Measurements from ENCODE around the gene TTN.
"Not testable (repeated sequence)": the region's sequence is repeated elsewhere in the genome, so short reads cannot be mapped to it uniquely, and the experiment has no call there.

Gene TTN

DNA sequence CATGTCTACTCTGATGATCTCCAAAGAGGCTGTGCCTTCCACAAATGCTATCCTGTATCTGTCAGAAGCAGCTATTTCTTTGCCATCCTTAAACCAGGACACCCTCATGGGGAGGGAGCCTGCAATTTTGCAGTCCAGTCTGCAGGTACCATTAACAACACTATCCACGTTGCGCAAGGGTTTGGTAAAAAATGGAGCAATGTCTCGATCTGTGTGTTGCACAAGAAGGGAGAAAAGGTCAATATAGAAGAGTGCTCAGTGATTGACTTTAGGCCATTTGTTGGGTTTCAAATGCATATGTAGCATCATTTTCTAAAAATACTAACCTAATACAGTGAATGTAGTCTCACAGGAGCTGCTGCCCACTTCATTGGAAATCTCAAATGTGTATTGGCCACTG, 74.3 kb downstream of the TTN start:
- no peak for DNase-seq

DNA sequence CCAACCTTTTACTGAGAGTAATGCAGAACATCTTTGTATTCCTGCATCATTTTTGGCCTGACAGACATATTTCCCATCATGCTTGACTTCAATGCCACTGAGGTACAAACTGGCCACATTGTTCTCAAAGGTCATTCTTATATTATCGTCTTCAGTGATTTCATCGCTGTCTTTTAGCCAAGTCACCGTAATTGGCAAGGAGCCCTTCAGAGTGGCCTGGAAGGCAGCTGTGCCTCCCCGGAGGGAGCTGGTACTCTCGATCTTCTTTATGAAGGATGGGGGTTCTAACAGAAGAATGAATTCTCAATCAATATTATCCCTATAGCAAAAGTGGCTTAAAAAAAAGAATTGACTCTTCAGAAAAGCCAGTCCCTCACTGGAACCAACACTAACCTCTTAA, 75.9 kb downstream of the TTN start:
- no peak for DNase-seq

DNA sequence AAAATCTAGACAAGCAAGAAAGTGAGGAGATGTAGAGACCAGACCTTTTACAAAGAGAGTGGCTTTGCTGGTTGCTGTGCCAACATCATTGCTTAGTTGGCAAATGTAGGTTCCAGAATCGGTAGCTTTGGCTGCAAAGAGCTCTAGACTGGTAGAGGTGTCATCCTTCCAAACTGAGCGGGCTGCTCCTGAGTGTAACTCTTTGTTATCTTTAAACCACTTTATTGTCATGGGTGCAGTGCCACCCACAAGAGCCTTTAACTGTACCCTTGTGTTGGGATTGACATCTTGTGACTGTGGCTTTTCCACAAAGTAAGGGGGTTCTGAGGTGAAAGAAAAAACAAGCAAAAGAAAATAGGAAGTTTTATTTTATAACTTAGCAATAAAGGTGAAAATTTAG, 77.2 kb downstream of the TTN start:
- no peak for DNase-seq

DNA sequence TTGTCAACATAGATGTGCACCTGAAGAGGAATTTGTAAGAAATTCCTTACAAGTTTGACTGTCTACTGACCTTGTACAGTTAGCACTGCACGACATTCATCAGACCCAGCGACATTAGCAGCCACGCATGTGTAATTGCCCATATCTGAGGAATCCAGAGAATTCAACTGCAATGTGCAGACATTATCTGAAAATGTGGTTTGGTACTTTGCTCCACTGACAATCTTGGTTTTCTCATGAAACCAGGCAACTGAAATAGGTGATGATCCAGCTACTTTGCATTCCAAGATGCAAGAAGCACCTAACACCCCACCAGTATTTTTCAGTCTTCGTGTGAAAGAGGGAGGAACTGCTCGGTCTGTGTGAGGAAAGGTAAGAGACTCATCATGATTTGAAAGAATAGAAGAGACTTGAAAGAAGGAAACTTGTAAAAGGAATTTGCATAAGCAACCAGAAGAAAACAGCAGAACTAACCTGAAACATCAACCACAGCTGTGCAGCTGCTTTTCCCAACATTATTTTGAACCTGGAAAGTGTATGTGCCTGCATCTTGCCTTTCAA, 83.4 kb downstream of the TTN start:
- no peak for DNase-seq

DNA sequence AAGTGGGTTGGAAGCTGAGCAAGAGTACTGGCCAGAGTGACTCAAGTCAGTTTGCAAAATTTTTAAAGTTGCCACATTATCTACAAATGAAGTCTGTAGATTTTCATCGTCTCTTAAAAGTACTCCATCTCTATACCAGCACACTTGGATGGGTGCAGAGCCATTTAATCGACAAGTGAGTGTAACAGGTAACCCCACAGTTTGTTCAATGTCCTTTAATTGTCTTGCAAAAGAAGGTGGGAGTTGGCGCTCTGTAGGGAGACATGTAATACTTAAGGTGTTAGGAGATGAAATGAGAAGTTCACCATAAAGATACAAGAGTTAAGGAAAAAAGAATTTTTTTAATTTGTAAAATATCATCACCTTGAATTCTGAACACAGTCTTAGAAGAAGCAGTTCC, 84.9 kb downstream of the TTN start:
- DNase-seq: no peak

DNA sequence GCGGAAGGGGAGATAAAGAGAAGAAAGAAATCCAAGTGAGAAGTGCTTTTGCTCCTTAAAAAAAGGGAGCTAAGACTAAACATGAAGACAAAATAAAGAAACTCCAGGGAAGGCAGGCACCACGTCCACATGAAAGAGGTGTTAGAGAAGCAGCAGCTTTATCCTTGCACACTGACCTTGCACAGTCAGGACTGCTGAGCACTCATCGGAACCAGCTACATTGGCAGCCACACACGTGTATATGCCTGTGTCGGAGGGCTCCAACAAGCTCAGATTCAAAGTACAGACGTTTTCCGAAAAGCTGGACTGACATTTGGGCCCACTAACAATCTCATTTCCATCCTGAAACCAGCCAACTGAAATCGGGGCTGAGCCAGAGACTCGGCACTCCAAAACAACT, 88.2 kb downstream of the TTN start:
- no peak for DNase-seq

DNA sequence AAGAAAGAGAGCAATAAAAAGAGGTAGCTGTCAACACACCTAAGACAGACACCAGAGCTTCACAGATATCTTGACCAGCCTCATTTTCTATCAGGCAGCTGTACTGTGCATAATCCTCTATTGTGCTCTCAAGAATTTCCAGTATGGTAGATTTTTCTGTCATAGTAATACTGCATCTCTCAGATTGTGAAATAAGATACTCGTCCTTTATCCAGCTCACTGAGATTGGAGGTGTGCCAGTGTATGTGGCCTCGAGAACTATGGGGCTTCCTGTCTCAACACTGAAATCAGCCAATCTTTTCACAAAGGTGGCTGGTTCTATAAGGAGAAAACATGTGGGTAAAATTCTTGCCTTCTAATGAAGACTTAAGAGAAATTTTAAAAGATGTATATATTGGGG, 88.9 kb downstream of the TTN start:
- DNase-seq: no peak

DNA sequence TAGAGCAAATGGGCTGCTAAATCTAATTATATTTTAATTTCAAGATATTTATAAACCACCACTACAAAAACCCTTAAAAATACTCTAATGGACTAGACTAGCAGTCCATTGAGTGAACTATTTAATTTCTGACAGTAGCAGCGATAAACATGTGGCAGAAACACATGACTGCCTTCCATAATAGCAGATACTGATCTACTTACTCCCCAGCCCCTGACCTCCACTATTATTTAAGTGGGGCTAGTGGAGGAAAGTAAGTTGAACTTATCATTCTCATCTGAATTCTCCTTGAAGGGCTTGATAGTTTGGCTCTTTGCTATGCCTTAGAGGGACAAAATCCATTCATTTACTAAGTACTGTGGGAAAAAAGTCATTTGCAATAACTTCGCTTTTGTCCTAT, 90.8 kb downstream of the TTN start:
- DNase-seq: no peak

DNA sequence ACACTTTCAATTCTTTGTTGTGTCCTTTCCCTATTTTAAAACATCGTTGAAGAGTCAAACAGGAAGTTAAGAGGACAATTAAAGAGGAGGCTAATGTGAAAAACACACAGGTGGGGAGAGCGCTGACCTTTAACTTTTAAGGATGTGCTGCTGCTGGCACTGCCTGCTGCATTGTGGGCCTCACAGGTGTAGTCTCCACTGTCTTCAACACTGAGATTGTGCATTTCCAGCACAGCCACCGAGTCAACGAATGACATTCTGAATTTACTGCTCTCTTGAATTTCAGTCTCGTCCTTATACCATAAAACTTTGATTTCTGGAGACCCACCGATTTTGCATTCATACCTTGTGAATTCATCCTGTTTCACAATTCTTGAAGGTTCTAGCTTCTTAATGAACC, 91.9 kb downstream of the TTN start:
- no peak for DNase-seq

DNA sequence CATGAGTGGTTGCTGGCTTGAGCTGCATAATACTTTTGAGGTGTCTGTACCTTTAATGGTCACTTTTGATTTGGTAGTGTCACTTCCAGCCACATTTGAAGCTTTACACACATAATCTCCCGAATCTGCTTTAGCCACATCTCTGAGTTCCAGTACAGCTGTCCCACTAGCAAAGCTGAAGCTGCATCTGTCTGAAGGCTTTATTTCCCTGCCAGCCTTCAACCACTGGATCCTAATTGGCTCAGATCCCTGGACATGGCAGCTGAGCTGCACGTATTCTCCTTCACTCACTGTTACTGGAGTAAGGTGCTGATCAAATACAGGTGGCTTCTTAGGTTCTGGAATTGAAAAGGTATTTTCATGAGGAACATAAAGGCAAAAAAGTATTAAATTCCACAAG, 99.7 kb downstream of the TTN start:
- no peak for DNase-seq

DNA sequence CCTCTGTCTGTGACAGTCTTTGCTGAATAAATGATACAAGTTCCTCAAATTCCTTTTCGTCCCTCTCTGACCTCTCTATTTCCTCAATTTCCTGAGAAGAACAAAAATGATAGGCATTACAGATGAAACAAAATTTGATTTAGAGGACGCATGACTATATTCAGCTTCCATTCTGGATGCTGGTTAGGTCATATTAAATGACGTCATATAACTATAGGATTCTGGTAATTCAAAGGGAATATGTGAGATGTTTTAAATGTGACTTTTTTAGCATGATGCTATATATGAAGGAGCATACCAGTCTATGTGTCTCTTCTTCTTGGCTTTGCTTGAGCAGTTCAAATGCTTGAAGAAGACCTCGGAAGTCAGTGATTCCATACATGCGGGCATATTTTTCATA, 102.3 kb downstream of the TTN start:
- DNase-seq: no peak

DNA sequence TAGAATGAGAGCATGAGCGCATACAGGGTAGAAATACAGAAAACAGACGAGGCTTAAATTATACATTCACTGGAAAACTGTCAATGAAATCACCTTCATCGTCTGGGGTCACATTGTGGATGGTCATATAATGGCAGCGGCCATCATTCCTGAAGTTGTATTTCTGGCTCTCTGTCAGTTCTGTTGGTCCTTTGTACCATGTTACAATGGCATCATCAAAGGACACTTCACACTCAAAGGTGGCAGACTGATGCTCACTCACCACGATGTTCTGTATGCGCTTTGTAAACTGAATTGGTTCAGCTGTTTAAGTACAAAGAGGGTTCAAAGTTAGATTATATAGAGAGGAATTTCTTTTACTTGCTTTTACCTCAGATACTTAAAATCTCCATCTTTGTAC, 104.9 kb downstream of the TTN start:
- no peak for DNase-seq

DNA sequence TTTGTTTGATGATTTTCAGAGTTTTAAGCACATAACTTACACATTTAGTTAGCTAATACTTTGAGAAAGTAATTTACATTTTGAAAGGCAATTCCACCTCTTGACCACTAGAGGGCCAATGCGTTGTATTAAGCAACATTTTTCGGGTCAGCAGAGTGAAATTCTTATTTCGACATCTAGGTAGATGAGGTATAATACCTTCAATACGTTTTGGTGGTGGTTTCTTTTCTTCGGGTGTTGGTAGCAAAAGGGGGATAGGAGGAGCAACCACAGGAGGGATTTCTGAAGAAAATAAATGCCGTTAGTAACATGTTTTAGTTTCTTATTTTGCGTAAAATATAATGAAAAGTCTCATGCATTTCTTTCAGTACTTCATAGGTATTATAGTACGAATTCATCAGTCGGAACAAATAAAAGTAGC, 106.3 kb downstream of the TTN start:
- DNase-seq: peak; percentile 19

DNA sequence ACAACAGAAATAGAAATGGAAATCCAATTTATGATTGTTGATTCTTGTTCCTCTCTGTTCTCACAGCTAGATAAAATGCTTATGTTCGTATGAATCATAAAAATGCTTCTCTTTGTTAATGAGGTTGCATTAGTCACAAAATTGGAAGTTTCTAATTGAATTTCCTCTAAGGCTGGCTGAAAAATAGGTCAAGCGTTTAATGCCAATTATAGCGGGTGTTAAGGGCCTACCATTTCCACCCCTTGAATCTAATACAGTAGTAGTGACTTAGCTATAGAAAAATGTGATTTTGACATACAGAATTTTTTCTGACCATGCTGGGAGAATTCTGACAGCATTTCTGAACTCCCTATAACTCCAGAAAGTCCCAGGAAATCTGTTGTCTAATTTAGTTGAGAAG, 107.1 kb downstream of the TTN start:
- DNase-seq: peak; percentile 5

DNA sequence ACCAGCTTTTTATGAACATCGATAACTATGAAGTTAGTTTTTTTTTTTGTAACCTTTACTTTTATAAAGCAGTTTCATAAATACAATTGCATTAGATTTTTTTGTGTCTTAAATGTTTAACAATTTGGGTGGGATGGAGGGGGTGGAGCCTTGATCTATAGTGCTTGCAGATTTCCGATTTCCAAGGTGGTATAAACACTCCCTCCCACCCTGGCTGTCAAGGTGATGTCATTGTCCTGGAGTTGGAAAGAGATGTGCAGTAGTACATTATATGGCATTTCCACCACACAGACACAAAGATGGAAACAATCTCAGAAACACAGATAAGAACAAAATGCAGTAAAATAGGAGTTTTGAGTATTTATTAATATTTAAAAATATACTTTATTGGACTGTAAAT, 114.4 kb downstream of the TTN start:
- DNase-seq: no peak

DNA sequence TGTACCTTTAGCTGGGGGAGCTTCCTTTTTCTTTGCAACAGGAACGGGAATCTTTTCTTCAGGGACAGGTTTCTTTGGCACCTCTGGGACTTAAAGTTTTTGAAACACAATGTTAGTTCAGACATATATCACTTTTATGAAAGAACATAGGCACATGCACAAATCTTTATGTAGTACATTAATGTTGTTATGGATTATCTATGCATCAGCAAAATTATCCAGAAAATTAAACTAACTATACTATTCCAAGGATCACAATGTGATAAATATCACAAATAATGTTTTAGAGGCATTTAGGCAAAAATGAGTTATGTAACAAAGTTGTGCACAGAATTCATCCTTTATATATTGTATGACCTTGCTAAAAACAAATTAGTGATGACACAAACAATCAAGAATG, 117.4 kb downstream of the TTN start:
- no peak for DNase-seq

DNA sequence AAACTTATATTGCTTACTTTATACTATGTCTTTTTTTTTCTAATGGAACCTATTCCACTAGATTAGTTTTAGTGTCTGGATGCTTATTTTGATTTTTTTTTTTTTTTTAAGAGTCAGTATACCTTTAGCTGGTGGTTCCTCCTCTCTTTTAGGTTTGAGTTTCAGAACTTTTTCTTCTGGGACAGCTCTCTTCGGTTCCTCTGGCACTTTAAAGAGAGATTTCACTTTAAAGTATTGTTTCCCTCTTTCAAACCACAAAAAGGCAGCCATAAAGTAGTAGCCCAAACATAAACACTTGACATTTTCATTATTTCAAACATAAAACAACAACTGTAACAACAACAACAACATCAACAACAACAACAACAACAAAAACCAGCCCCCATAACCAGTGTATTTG, 123.3 kb downstream of the TTN start:
- DNase-seq: no peak

DNA sequence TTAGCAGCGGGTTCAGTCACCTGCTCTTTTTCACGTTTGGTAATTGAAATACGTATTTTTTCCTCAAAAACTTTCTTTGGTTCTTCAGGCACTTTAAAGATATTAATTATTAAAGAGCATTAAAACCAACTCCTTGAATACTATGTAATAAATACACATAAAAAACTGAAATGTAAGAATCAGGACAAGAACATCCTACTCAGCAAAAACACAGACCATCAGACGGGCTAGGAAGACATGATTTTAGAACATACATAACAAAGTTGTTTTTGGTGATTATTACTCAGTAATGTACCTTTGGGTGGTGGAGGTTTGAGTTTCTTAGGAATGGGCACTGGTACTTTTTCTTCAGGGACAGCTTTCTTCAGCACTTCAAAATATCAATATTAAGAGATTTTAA, 126.1 kb downstream of the TTN start:
- no peak for DNase-seq

DNA sequence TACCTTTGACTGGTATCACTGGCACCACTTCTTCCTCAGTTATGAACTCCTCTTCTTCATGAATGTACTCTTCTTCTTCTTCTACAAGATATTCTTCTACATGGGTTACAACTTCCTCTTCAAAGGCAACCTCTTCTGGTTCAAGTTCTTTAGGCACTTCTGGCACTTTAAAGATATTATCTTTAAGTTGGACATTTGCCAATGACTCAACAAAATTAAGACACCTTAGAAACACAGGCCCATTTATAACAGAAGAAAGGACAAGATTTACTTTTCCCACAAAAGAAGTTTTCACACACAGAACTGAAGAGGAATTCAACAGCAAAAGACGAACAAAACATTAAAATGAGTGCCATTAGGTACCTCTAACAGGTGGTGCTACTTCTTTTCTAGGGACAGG, 127.3 kb downstream of the TTN start:
- no peak for DNase-seq

DNA sequence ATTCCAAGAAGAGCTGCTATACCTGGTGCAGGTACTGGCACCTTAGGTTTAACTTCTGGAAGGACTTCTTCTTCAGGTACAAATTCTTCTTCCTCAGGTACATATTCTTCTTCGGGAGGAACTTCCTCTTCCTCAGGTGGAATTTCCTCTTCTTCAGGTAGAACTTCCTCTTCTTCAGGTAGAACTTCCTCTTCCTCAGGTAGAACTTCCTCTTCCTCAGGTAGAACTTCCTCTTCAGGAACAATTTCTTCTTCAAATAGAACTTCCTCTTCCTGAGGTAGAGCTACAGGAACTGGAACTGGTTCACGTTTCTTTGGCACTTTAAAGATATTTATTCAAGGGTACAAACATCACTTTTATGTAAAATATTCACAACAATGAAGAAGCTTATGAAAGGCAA, 129.6 kb downstream of the TTN start:
- no peak for DNase-seq

DNA sequence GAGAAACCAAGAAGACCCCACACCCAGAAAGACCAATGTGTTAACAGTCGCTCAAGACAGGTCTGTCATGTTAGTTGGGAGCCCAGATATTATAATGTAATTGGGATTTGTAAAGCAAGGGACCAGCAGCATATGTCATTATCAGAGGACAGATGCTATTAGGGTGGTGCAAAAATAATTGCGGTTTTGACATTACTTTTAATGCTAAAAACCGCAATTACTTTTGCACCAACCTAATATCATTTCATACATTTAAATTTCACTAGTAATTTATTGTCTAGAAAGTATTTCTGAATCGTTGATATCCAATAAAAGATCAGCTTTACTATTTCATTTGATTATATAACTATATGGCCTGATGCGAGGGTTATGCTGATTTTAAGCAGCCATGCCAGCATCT, 131.2 kb downstream of the TTN start:
- no peak for DNase-seq

DNA sequence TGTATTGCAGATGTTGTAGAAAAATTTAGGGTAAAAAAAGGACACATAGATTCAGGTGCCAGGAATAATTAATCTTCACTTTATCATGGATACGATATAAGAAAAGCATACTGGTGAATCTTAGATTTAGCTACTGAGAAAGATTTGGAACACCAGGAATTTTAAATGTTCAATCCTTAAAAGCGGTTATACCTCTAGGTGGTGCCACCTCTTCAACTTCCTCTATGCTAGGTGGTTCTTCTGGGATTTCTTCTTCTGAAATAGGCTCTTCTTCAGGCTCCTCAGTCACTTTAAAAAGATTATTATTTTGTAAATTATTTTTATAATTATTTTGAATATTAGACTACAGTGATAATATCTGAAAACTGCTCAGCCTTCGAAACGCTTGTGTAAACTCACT, 133.1 kb downstream of the TTN start:
- no peak for DNase-seq

DNA sequence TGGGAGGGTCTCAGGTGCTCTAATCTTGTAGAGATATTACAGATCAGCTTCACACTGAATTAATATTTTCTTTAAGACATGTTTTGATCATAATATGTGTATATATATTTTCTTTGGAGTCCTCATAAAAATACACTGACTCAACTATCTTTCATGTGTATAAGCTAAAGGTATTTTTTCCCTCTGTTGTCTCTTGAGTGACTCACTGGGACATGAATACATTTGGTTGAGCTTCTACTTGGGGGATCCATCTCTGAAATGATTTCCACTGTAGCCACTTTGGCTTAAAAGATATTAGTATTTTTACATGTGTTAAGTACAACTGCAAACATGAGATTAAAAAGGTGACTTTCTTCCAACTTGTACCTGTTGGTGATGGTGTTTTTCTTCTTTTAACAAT, 140.8 kb downstream of the TTN start:
- no peak for DNase-seq

DNA sequence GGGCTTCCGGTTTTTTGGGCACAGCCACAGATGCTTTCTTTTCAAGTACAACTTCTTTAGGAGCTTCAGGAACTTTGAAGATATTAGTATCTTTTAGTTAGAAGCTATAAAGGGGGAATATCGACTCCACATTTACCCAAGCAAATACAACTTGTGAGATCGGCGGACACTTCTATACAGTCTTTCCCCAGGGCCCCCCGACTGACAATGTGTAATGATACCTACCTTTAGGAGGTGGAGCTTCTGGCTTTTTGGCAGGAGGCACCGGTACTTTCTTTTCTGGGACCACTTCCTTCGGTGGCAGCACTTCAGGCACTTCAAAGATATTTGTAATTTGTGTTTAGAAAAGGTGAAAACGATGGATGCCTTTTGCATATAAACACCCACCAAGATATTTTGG, 148.7 kb downstream of the TTN start:
- DNase-seq: not testable (repeated sequence)

DNA sequence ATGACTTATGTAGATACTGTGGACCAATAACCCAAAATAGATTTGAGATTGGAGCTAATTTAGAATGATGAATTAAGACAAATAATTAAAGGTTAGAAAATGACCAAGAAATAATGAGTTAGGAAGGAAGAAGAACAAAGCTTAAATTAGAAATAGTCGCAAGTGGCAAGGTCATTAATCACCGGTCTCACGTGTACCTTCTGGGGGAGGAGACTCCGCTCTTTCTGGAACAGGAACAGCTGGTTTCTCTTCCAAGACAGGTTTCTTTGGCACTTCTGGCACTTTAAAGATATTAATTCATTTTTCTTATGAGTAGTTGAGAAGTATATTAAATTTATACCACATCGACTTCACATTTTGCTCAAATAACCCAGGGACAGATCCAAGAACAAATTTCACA, 156.7 kb downstream of the TTN start:
- DNase-seq: no peak

DNA sequence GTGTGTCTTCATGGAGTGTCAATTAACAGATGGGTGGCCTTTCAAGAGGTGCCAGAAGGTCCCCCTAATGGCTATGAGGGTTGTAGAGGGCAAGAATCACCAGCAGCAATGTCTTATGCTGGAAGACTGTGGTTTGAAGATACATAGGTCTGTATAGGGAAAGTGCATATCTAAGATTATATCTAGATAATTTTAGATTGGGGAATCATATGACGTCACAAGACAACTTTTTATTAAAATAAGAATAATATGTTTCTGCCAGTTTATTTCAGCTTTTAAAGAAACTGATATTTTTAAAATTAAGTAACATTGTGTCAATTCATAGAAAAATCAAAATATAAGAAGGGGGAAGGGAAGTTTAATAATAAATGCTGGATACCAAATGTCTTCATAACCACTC, 162.3 kb downstream of the TTN start:
- no peak for DNase-seq
